Brain microvascular endothelial cell (primary cell): Measurements from ENCODE around the gene AGAP2.

Experiments
- DNase-seq: peaks from one replicate; pipeline ENCODE4 v3.0.0-alpha.2; 2020
- H3K27ac ChIP-seq: fragments of 250-450 bp; sonication (Bioruptor Pico); 2 replicates; pipeline ENCODE4 v1.5.1; 2020; ENCODE audit warnings: mild to moderate bottlenecking, moderate library complexity
- H3K27me3 ChIP-seq: fragments of 250-450 bp; sonication (Bioruptor Pico); replicated peaks from 2 replicates; pipeline ENCODE4 v1.5.1; 2020; ENCODE audit warnings: mild to moderate bottlenecking
- H3K36me3 ChIP-seq: fragments of 250-450 bp; sonication (Bioruptor Pico); replicated peaks from 2 replicates; pipeline ENCODE4 v1.5.1; 2020; ENCODE audit warnings: mild to moderate bottlenecking
- H3K4me3 ChIP-seq: 2 replicates; pipeline ENCODE4 v1.5.1; 2011; ENCODE audit warnings: low read depth, mild to moderate bottlenecking, control low read depth, low read length, moderate library complexity
- CTCF ChIP-seq: IDR thresholded peaks from 2 replicates; pipeline ENCODE4 v1.5.1; 2011; ENCODE audit warnings: low read depth, mild to moderate bottlenecking, moderate library complexity, low read length, control low read depth, inconsistent platforms; ENCODE audit errors: missing control alignments
- in situ Hi-C: cut with HindIII; loops from 2 replicates; pipeline ENCODE4 v1.10.0; 2017; ENCODE audit warnings: low sequenced_read_pairs, low pct_ligation_motif_present

The AGAP2 gene

DNA sequence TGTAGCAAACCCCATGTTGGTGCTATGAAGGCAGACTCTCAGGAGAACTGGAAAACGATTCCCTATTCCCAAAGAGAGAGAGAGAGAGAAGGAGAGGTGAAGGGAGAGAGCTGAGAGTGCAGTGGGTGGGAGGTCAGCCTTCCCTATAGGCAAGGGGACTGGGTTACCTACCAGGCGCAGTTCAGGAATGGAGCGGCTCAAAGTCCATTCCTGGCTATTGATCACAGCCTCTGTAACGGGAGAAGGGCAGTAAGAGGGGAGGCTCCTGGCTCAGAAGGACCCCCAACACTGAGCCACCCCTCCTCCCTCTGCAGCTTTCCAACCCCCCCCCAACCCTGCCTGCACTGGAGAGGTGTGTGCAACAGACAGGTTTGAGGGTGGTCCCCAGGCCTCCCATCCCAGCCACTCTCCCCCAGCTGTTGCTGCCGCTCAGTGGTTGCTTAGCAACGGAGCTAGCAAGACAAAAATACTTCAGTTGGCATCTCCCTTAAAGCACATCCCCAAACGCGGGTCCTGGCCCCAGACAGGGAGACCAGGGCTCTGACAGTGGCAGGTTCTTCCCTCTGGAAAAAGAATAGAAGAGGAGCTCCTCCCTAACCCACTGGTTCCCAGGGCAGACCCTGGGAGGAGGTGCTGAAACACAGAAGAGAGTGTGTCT, 3.2 kb downstream of the AGAP2 start:
- no peak overlapping the region for H3K4me3 ChIP-seq
- in situ Hi-C loops, result no loop called here
- H3K36me3 ChIP-seq, result no peaks in the 10 kb centered on the region
- H3K27me3 ChIP-seq, result peaks cover 39% of the 10 kb centered on the region
- DNase-seq, result no peak
- TF ChIP-seq CTCF, result no peak
- H3K27ac ChIP-seq, result no peak overlapping the region

DNA sequence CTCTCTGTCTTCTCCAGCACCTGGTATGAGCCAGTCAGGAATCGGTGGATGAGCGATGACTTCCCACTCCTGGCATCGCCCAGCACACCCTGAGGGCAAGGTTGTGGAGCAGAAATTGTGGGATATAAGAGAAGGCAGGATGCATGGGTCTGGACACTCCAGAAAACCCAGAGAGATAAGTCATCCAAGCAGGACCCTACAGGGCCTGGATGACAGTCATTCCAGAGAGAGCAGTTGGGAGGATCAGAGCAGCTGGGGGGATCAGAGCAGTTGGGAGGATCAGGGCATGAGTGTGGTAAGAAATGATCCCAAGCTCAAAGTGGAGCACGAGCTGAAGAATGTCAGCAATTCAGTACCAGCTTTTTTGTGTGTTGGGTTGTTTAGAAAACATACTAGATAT, 4.0 kb downstream of the AGAP2 start:
- Histone ChIP-seq H3K27ac (no peak overlapping the region), H3K4me3 (no peak overlapping the region), H3K27me3 (peaks cover 34% of the 10 kb centered on the region), H3K36me3 (no peaks in the 10 kb centered on the region)
- in situ Hi-C loops, result no loop called here
- no peak for DNase-seq
- no peak for TF ChIP-seq CTCF

- TF ChIP-seq CTCF, result no peak
- H3K27ac ChIP-seq, result no peak overlapping the region
- no peak overlapping the region for H3K4me3 ChIP-seq
- peaks cover 27% of the 10 kb centered on the region for H3K27me3 ChIP-seq
- no peak for DNase-seq
- no peaks in the 10 kb centered on the region for H3K36me3 ChIP-seq
- in situ Hi-C loops, result no loop called here
Observed at GRCh38 chr12:57733928-57734327, 4.6 kb downstream of the AGAP2 start.

- H3K4me3 ChIP-seq, result no peak overlapping the region
- no peak for DNase-seq
- H3K27ac ChIP-seq, result no peak overlapping the region
- H3K27me3 ChIP-seq, result peaks cover 22% of the 10 kb centered on the region
- in situ Hi-C loops, result no loop called here
- TF ChIP-seq CTCF, result no peak
- no peaks in the 10 kb centered on the region for H3K36me3 ChIP-seq
Observed at GRCh38 chr12:57732726-57733593, 5.6 kb downstream of the AGAP2 start.

DNA sequence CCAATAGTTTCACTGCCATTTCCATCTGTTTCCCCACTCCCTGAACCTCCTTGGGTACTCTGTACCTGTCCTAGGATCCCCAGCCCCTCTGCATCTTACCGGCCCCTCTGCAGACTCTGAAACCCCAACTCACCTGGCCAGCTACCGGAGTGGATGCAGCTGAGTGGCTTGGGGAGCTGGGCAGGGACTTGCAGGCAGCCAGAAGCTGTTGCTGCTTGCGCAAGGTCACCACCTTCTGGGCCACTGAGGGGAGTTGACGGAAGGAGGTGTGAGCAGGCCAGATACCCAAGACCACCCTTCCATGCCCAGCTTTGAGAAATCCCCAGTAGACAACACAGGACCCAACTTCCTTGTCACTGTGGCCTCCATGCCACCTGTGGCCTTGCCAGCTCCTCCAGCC, 6.3 kb downstream of the AGAP2 start:
- Histone ChIP-seq H3K27me3 (peaks cover 15% of the 10 kb centered on the region), H3K4me3 (no peak overlapping the region), H3K36me3 (no peaks in the 10 kb centered on the region), H3K27ac (no peak overlapping the region)
- no peak for DNase-seq
- in situ Hi-C loops, result no loop called here
- no peak for TF ChIP-seq CTCF
